PC-9 (cell line): ENCODE measurements around the gene PIK3CA.

Source experiments
- CTCF ChIP-seq: fragments of 200-600 bp; sonication (generic); conservative IDR thresholded peaks from 2 replicates; pipeline ENCODE4 v1.6.1; 2017; ENCODE audit warnings: mixed run types, antibody characterized with exemption, mild to moderate bottlenecking, moderate library complexity
- EZH2 ChIP-seq: fragments of 200-600 bp; sonication (generic); IDR thresholded peaks from 2 replicates; pipeline ENCODE4 v1.8.0; 2017; ENCODE audit warnings: antibody characterized with exemption, low read depth

GRCh38 chr3:179181993-179182551 is 33.9 kb downstream of the PIK3CA start:
- TF ChIP-seq CTCF (no peak), EZH2 (no peak)
